ENCODE results near the gene AOC3.

GRCh38 chr17:42845918-42846593, 4.9 kb upstream of the AOC3 start:
- TF ChIP-seq CTCF (IDR thresholded peaks at IDR 0.05) (no peak), POLR2A (IDR thresholded peaks at IDR 0.05) (no peak), EP300 (IDR thresholded peaks at IDR 0.05) (no peak)
